Fibroblast of lung (primary cell): ENCODE results near the gene UNC5A. TPM values are rescaled to one million over a fixed set of nuclear protein-coding genes. Genes with fewer than 3 reads are reported as not detected.

Experiments used
- DNase-seq, 2 donors: peaks; one replicate each; pipeline versions ENCODE4 v3.0.0 to v3.0.0-alpha.2; 2010; ENCODE audit warnings: low read depth in 2 of 2
- H2AFZ ChIP-seq: 2 replicates; pipeline ENCODE4 v1.5.1; 2012; ENCODE audit warnings: low read length, control low read depth, inconsistent platforms
- H3K27ac ChIP-seq: 2 replicates; pipeline ENCODE4 v1.5.1; 2011; ENCODE audit warnings: low read length, control low read depth; ENCODE audit not compliant: insufficient read depth
- H3K27me3 ChIP-seq: 2 replicates; pipeline ENCODE4 v1.5.1; 2011; ENCODE audit warnings: mild to moderate bottlenecking, low read length; ENCODE audit not compliant: control insufficient read depth, insufficient read depth
- H3K36me3 ChIP-seq: 2 replicates; pipeline ENCODE4 v1.5.1; 2011; ENCODE audit warnings: low read length; ENCODE audit not compliant: control insufficient read depth, insufficient read depth
- H3K4me1 ChIP-seq: 2 replicates; pipeline ENCODE4 v1.5.1; 2011; ENCODE audit warnings: low read length; ENCODE audit not compliant: control insufficient read depth, insufficient read depth; ENCODE audit errors: extremely low read depth
- H3K4me2 ChIP-seq: 2 replicates; pipeline ENCODE4 v1.5.1; 2011; ENCODE audit warnings: low read length, control low read depth; ENCODE audit not compliant: insufficient read depth; ENCODE audit errors: extremely low read depth
- H3K4me3 ChIP-seq, 4 experiments: fragments of 200-600 bp in 1 of 4; sonication (generic) in 1 of 4; replicated peaks in 1 of 4; 2 replicates each; pipeline ENCODE4 v1.5.1; 2011 to 2016; ENCODE audit warnings: low read length in 4 of 4, low read depth in 3 of 4, mild to moderate bottlenecking in 3 of 4, control low read depth in 2 of 4, inconsistent platforms in 1 of 4, mixed read lengths in 1 of 4; ENCODE audit not compliant: insufficient read depth in 1 of 4; ENCODE audit errors: control extremely low read depth in 1 of 4
- H3K79me2 ChIP-seq: 2 replicates; pipeline ENCODE4 v1.5.1; 2012; ENCODE audit warnings: mild to moderate bottlenecking, low read length, inconsistent platforms; ENCODE audit not compliant: control insufficient read depth, insufficient read depth
- H3K9ac ChIP-seq: 2 replicates; pipeline ENCODE4 v1.5.1; 2011; ENCODE audit warnings: mild to moderate bottlenecking, low read length, control low read depth; ENCODE audit not compliant: insufficient read depth
- H3K9me3 ChIP-seq: 2 replicates; pipeline ENCODE4 v1.5.1; 2012; ENCODE audit warnings: low read depth, low read length; ENCODE audit not compliant: control insufficient read depth, insufficient read depth
- H4K20me1 ChIP-seq: 2 replicates; pipeline ENCODE4 v1.5.1; 2011; ENCODE audit warnings: low read length; ENCODE audit not compliant: control insufficient read depth, insufficient read depth; ENCODE audit errors: extremely low read depth
- EZH2 ChIP-seq: IDR thresholded peaks from 2 replicates; pipeline ENCODE4 v1.5.1; 2012; ENCODE audit warnings: low read length, control low read depth, mild to moderate bottlenecking; ENCODE audit errors: missing control alignments
- polyA plus RNA-seq, 2 donors: library from polyadenylated mRNA; depleted of rRNA in 1 of 2; stranded (reverse) in 1 of 2; unstranded in 1 of 2; fragments of >200 nt; gene quantifications; 2 replicates each; pipeline ENCODE4 v1.2.1, GENCODE V29; 2011 to 2012; ENCODE audit warnings: missing spikeins in 1 of 2
- total RNA-seq: library from RNA; depleted of rRNA; stranded (reverse); fragments of >200 nt; gene quantifications from 2 replicates; pipeline ENCODE4 v1.2.1, GENCODE V29; 2014
- TF ChIP-seq, protein P1 (sequence below), 2 donors: IDR thresholded peaks in 1 of 2; conservative IDR thresholded peaks in 1 of 2; 1 replicate in 1 of 2; 2 replicates in 1 of 2; pipeline ENCODE4 v1.5.1; 2011 to 2012; ENCODE audit warnings: low read length in 2 of 2, control low read depth in 1 of 2, inconsistent platforms in 1 of 2, low read depth in 1 of 2, mild to moderate bottlenecking in 1 of 2

The UNC5A gene
- total and polyA plus RNA-seq, 2 donors (not counting 1 experiment from before 2014, with no cell fraction given), result not detected

DNA sequence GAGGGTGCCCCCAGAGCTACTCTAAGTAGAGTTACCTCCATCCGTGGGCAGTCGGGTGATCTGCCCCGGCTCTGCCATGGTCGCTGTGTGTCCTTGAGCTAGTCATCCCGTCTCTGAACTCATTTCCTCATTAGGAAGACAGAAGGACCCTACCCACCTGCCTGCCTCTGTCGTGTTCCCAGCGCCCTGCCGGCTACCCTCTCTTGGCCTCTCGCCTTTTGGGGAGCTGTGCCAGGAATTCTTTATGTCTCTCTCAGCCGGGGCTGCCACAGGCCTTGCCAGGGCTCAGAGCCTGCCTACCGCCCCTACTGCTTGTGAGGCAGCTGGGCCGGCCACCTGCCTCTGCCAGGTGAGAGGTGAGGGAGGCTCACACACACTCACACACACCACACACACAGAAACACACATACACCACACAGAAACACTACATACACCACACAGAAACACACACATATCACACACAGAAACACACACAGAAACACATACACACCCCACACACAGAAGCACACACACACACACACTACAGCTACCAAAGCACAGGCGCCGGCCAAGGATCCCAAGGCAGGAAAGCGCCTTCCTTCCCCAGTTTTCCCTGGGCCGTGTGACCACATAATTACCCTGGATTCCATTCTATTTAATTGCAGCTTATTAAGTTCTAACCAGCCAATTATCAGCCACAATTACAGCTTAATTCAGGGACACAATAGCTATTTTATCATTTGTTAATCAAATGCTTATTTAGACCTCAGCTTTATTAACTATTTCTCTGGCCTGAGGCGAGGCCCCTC is 41.7 kb downstream of the UNC5A start:
- Histone ChIP-seq H3K27ac (no peak overlapping the region), H3K79me2 (no peaks in the 10 kb centered on the region), H3K4me1 (no peaks in the 10 kb centered on the region), H2AFZ (no peak overlapping the region), H3K27me3 (peaks cover 4% of the 10 kb centered on the region), H3K4me2 (no peak overlapping the region), H4K20me1 (no peaks in the 10 kb centered on the region), H3K9ac (no peak overlapping the region), H3K4me3 (no peak overlapping the region), H3K9me3 (no peaks in the 10 kb centered on the region), H3K36me3 (no peaks in the 10 kb centered on the region)
- TF ChIP-seq, protein P1, sequence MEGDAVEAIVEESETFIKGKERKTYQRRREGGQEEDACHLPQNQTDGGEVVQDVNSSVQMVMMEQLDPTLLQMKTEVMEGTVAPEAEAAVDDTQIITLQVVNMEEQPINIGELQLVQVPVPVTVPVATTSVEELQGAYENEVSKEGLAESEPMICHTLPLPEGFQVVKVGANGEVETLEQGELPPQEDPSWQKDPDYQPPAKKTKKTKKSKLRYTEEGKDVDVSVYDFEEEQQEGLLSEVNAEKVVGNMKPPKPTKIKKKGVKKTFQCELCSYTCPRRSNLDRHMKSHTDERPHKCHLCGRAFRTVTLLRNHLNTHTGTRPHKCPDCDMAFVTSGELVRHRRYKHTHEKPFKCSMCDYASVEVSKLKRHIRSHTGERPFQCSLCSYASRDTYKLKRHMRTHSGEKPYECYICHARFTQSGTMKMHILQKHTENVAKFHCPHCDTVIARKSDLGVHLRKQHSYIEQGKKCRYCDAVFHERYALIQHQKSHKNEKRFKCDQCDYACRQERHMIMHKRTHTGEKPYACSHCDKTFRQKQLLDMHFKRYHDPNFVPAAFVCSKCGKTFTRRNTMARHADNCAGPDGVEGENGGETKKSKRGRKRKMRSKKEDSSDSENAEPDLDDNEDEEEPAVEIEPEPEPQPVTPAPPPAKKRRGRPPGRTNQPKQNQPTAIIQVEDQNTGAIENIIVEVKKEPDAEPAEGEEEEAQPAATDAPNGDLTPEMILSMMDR (conservative IDR thresholded peaks at IDR 0.05 in 1 of 2, IDR thresholded peaks at IDR 0.05 in 1 of 2; ENCODE audit: low read depth in 1 of 2, low read length in 2 of 2), result no peak
- TF ChIP-seq EZH2, result no peak
- DNase-seq, result no peak

DNA sequence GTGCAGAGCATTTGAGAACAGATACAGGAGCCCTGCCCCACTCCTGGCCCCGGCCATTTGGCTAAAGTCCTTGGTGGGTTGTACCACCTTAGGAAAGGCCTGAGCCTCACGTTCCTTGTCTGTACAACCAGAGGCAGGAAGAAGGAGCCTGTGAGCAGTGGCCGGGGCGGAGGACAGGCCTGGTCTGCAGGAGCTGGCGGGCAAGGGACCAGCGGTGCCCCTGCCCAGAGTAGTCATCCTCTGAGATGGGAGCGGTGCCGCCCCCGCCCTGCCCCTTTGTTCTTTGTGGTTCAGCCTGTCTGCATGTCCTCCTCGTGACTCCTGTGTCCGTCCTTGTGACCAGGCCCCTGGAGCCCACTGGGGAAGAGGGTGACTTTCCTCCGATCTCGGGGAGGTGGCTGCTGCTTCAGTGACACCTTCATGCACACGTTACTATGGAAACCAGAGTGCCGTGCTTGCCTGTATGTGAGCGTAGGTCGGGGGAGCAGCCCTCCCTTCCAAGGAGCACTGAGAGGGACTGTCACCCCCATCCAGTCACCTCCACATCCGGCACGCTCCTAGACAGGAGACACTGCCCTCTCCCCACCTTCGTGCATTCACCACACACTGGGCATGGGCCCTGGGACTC is 42.9 kb downstream of the UNC5A start:
- Histone ChIP-seq H3K9ac (no peak overlapping the region), H2AFZ (no peak overlapping the region), H4K20me1 (no peaks in the 10 kb centered on the region), H3K4me1 (no peaks in the 10 kb centered on the region), H3K36me3 (no peaks in the 10 kb centered on the region), H3K4me3 (no peak overlapping the region), H3K79me2 (no peaks in the 10 kb centered on the region), H3K27me3 (no peaks in the 10 kb centered on the region), H3K9me3 (no peaks in the 10 kb centered on the region), H3K27ac (no peak overlapping the region), H3K4me2 (no peak overlapping the region)
- no peak for DNase-seq
- TF ChIP-seq, protein P1 (conservative IDR thresholded peaks at IDR 0.05 in 1 of 2, IDR thresholded peaks at IDR 0.05 in 1 of 2; ENCODE audit: low read depth in 1 of 2, low read length in 2 of 2), result no peak
- no peak for TF ChIP-seq EZH2

DNA sequence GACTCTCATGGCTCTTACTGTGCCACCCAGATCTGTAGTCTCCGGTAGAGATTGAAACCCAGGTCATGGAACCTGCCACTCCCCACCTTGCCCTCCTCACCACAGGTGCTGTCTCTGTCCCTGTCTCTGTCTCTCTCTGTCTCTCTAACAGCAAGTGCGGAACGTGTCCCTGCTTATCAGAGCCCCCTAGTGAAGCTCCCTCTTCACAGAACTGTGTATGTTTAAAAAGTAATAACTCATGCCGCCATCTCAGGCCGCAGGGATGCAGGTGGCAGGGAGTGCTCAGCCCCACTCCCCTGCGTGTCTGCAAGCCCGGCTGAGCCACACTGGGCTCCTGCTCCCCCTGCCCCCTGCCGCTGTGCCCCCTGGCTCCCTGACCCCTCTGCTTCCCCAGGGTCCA is 43.8 kb downstream of the UNC5A start:
- no peak overlapping the region for H2AFZ ChIP-seq
- no peak overlapping the region for H3K27ac ChIP-seq
- no peak overlapping the region for H3K4me3 ChIP-seq
- no peak overlapping the region for H3K9ac ChIP-seq
- H3K4me1 ChIP-seq, result no peaks in the 10 kb centered on the region
- no peaks in the 10 kb centered on the region for H3K27me3 ChIP-seq
- H3K4me2 ChIP-seq, result no peak overlapping the region
- TF ChIP-seq EZH2, result no peak
- TF ChIP-seq, protein P1 (conservative IDR thresholded peaks at IDR 0.05 in 1 of 2, IDR thresholded peaks at IDR 0.05 in 1 of 2; ENCODE audit: low read depth in 1 of 2, low read length in 2 of 2), result no peak
- DNase-seq, result no peak
- no peaks in the 10 kb centered on the region for H3K9me3 ChIP-seq
- H3K79me2 ChIP-seq, result no peaks in the 10 kb centered on the region
- no peaks in the 10 kb centered on the region for H3K36me3 ChIP-seq
- no peaks in the 10 kb centered on the region for H4K20me1 ChIP-seq
